ENCODE measurements around the gene THOC5. TPM values are rescaled to one million over a fixed set of nuclear protein-coding genes. Genes with fewer than 3 reads are reported as not detected.

Gene THOC5
- polyA plus RNA-seq, 1 of the 3 experiments (the other 2 are of a cell fraction) = 95.9 TPM

- TF ChIP-seq REST (IDR thresholded peaks at IDR 0.05; ENCODE audit: low read depth, low read length) (no peak), FOXJ3 (CRISPR knock-in tag; IDR thresholded peaks at IDR 0.05) (no peak), RCOR1 (IDR thresholded peaks at IDR 0.05; ENCODE audit: low read length) (no peak), MAX (IDR thresholded peaks at IDR 0.05; ENCODE audit: low read depth) (no peak), USF1 (IDR thresholded peaks at IDR 0.05; ENCODE audit: borderline replicate concordance, low read depth) (no peak), POLR2AphosphoS5 (IDR thresholded peaks at IDR 0.05; ENCODE audit: low read depth, low read length) (no peak), ZBTB33 (IDR thresholded peaks at IDR 0.05; ENCODE audit: borderline replicate concordance, low read depth) (no peak), EZH2phosphoT487 (IDR thresholded peaks at IDR 0.05; ENCODE audit: borderline replicate concordance, low read depth) (no peak), NRF1 (IDR thresholded peaks at IDR 0.05; ENCODE audit: low read depth, low read length) (no peak), NFIC (IDR thresholded peaks at IDR 0.05; ENCODE audit: borderline replicate concordance) (no peak), TAF1 (IDR thresholded peaks at IDR 0.05; ENCODE audit: borderline replicate concordance, low read depth, low read length) (no peak), RXRA (IDR thresholded peaks at IDR 0.05; ENCODE audit: borderline replicate concordance, low read depth) (no peak), SIN3A (IDR thresholded peaks at IDR 0.05; ENCODE audit: borderline replicate concordance, low read depth, low read length) (no peak), GABPA (IDR thresholded peaks at IDR 0.05; ENCODE audit: low read depth) (no peak), JUND (IDR thresholded peaks at IDR 0.05) (no peak), RAD21 (IDR thresholded peaks at IDR 0.05; ENCODE audit: low read length) (no peak)
- ChIA-PET POLR2A (no interaction called here), CTCF (interaction anchor here (1.0 kb wide), 1 partner anchor 550 kb away, joined by 3 read pairs; no protein-coding TSS in a partner anchor)
- no peak overlapping the region for H3K27ac ChIP-seq (ENCODE audit: low read depth in 2 of 2, low read length in 1 of 2)
- H3K79me2 ChIP-seq (ENCODE audit: insufficient read depth) = 0 out of 2 replicates have a peak, but pooled peaks cover 3% of the 10 kb centered on the region
- no peaks in the 10 kb centered on the region for H3K4me1 ChIP-seq (ENCODE audit: control insufficient read depth in 1 of 2, insufficient read depth in 2 of 2, low read depth in 1 of 2, low read length in 1 of 2)
- H2AFZ ChIP-seq (ENCODE audit: low read depth) = no peak overlapping the region
- no peaks in the 10 kb centered on the region for H3K9me2 ChIP-seq
- no peaks in the 10 kb centered on the region for H3K9me3 ChIP-seq
- no peaks in the 10 kb centered on the region for H3K27me3 ChIP-seq (ENCODE audit: insufficient read depth)
- 92% methylated on average over 3 of the region's 3 CpGs for WGBS (ENCODE audit: low lambda C conversion rate)
- H4K20me1 ChIP-seq (ENCODE audit: insufficient read depth) = no peaks in the 10 kb centered on the region
- H3K4me2 ChIP-seq = no peak overlapping the region
- H3K36me3 ChIP-seq (replicated peaks in 1 of 2; ENCODE audit: control insufficient read depth in 1 of 2, insufficient read depth in 2 of 2, low read length in 1 of 2) = peaks cover 60 to 82% of the 10 kb centered on the region in 2 experiments
- H3F3A ChIP-seq (replicated peaks; ENCODE audit: insufficient read depth) = no peaks in the 10 kb centered on the region
- H3K9ac ChIP-seq = no peak overlapping the region
- DNase-seq = no peak
- no peak overlapping the region for H3K4me3 ChIP-seq (ENCODE audit: low read depth in 2 of 2, low read length in 1 of 2)
These were observed 14.5 kb downstream of the THOC5 start for GRCh38 chr22:29539105-29539504.
